Left lobe of liver (tissue), 2 donors: ENCODE results near the gene TRMT10C. TPM values are rescaled to one million over a fixed set of nuclear protein-coding genes. Genes with fewer than 3 reads are reported as not detected.
"Not testable (repeated sequence)": the region's sequence is repeated elsewhere in the genome, so short reads cannot be mapped to it uniquely, and the experiment has no call there.

Experiments used
- ATAC-seq: fragments of 200-7000 bp; cut with Tn5 transposase; one replicate; pipeline ENCODE4 v1.9.1; 2020; ENCODE audit warnings: mild to moderate bottlenecking, moderate library complexity
- DNase-seq: peaks from one replicate; pipeline ENCODE4 v3.0.0-alpha.2; 2020; ENCODE audit warnings: low spot score
- total RNA-seq: library from RNA; stranded (reverse); gene quantifications from one replicate; pipeline ENCODE4 v1.2.1, GENCODE V29; 2021
- donor health status: DM: no; HTN: no; CAD: no; lungs with moderate emphysema.
- donor health status: DM: no; HTN: yes; CAD: no.

TRMT10C gene
- total RNA-seq, 1 donor from 2014 or later: 9.1 TPM

DNA sequence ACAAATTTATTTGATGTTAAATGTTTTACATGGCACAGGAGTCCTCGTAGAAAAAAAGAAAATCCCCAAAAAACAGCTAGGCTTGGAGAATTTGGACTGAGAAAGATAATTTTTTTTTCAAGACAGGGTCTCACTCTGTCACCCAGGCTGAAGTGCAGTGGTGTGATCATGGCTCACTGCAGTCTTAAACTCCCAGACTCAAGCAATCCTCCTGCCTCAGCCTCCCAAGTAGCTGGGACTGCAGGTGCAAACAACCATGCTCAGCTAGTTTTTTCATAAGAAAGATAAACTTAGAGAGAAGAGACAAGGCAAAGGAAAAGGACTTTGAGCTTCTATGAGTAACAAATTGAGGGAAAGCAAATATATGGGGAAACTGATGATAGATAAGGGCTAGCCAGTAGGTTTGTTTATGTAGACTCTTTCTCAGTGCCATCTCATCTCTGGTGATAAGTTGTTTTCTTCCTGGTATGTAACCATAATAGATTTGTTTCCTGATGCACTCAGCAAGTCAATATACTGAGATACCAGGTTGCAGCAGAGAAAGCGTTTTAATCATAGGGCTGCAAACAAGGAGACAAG is 13.1 kb upstream of the TRMT10C start:
- ATAC-seq: no peak

DNA sequence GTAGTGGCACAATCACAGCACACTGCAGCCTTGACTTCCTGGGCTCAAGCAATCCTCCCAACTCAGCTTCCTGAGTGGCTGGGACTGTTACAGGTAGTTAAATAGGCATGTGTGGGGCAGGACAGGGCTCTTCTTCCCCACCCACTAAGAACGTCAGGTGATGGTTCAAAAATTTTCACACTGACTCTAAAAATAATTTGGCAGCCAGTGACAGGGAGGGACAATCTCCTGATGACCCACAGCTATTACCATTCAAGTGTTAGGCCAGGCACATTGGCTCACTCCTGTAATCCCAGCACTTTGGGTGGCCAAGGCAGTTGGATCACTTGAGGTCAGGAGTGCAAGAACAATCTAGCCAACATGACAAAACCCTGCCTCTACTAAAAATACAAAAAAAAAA is 12.2 kb upstream of the TRMT10C start:
- ATAC-seq: no peak
- no peak for DNase-seq

More for the DNA sequence above, 13.1 kb upstream of the TRMT10C start:
- DNase-seq: no peak

DNA sequence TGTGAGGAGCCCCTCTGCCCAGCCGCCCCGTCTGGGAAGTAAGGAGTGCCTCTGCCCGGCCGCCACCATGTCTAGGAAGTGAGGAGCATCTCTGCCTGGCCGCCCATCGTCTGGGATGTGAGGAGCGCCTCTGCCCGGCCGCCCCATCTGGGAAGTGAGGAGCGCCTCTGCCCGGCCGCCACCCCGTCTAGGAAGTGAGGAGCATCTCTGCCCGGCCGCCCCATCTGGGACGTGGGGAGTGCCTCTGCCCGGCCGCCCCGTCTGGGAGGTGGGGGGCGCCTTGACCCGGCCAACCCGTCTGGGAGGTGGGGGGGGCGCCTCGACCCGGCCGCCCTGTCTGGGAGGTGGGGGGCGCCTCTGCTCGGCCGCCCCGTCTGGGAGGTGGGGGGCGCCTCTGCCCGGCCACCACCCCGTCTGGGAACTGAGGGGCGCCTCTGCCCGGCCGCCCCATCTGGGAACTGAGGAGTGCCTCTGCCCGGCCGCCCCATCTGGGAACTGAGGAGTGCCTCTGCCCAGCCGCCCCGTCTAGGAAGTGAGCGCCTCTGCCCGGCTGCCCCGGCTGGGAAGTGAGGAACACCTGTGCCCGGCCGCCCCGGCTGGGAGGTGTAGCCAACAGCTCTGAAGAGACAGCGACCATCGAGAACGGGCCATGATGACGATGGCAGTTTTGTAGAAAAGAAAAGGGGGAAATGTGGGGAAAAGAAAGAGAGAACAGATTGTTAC is 10.1 kb upstream of the TRMT10C start:
- not testable (repeated sequence) for DNase-seq, ATAC-seq

DNA sequence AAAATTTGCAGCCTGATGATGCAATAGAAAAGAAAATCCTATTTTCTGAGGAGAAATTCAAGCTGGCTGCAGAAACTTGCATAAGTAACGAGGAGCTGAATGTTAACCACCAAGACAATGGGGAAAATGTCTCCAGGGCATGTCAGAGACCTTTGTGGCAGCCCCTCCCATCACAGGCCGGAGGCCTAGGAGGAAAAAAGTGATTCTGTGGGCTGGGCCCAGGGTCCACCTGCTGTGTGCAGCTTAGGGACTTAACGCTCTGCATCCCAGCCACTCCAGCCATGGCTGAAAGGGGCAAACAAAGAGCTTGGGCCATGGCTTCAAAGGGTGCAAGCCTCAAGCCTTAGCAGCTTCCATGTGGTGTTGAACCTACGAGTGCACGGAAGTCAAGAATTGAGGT is 8.3 kb upstream of the TRMT10C start:
- ATAC-seq, DNase-seq: not testable (repeated sequence)

DNA sequence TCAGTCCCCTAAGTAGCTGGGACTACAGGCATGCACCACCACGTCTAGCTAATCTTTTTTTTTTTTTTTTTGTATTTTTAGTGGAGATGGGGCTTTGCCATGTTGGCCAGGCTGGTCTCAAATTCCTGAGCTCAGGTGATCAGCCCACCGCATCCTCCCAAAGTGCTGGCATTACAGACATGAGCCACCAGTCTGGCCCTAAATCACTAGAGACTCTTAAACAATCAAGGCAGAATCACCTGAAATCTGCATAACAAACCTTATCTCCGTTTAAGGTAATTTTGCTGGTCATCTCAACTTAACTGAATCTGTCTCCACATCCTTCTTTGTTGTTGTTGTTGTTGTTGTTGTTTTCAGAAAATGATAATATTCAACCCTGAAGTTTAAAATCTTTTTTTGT is 5.6 kb upstream of the TRMT10C start:
- DNase-seq (no peak), ATAC-seq (no peak)

DNA sequence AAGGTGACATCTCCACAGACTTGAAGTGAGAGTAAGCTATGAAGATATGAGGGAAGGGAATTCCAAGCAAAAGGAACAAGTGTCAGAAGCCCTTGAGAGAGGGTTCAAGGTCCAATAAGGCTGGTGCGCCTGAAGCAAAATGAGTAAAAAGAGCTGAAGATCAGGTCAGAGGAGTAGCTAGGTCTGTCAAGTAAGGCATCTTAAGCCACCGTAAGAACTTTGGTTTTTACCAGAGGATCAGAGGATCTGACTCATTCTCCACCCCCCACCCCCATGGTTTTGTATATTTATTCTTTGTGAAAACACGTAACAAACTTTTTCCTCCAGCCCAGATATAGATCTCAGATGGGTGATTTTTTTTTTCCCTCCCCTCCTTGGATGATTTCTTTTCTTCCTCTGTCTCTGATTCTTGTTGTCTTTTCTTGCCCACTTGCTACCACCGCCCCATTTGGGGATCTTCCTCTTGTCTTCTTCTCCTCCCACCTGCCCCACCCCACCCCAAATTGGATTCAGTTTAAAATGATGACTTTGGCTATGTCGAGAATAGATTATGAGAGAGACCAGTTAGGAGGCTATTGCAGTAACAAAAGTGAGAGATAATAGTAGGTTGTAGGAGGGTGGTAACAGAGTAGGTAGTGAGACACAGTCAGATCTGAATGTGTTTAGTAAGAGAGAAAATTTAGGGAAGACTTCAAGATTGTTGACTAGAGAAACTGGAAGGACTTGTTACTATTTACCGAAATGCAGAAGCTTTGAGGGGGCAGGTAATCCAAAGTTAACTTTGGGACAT is 6.1 kb downstream of the TRMT10C start:
- no peak for ATAC-seq
- DNase-seq: no peak

DNA sequence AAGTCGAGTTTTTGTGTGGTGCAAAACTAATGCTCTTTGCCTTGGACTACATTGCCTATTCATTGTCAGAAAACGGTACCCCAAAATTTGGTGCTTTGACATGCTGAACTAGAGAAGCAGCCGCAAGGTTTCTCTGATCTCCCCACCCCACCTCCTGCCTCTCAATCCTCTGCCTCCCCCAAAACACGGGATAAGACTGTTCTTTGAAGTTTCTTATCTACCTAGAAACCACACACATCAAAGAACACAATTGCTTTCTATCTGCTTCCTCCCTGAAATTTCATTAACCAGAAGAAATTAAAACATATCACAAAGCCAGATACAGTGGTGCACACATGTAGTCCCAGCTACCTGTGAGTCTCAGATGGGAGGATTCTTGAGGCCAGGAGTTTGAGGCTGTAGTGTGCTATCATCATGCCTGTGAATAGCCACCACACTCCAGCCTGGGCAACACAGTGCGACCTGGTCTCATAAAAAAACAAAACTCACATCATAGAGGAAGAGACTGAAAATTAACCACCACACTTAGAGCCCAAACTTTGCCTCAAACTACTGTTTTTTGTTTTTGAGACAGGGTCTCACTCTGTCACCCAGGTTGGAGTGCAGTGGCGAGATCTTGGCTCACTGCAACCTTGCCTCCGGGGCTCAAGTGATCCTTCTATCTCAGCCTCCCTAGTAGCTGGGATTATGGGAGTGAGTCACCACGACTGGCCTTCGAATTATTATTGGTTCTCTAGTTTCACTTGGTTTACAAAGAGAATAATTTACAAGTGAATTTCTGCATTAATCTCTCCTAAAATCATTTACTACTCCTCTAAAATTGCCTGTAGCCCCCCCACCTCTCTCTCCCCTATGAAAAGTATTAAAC is 9.6 kb downstream of the TRMT10C start:
- DNase-seq: no peak
- ATAC-seq: no peak

DNA sequence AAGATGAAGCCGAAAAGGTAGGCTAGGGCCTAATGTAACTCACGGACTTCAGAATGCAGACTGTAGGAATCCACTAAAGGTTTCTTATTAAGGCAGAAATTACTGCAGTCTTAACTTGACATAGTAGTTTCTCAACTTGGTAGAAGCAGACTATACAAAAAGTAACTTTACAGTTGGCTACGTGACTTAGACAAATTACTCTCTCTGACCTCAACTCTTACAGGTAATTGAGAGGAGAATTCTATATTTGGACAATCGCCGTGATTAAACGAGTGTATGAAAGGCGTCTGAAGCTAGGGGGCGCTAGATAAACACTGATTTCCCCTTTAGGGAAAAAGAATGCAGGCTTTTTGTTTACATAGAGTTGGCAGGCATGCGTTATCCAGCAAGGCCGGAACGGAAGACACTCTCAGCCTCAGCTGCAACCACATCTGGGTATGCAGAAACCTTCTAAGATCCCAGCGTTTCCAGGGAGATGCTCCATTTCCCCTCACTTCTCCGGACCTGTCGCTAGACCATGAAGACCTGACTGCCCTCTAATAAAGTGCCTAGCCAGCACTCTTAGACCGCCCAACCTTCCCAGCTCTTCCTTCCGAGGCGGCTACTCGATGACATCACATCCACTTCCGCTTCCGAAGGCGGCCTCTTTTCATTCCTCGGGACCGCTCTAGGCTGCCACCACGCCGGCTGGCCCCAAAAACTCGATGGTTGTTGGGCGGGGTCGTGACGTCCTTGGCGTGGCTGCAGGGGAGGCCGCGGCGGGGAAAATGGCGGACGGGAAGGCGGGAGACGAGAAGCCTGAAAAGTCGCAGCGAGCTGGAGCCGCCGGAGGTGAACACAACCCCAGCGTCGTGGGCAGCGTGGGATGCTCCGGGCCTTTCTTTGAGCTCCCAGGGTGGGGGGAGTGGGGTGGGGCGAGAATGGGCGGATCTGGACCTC is 12.1 kb downstream of the TRMT10C start, which contains the start of gene PCNP:
Gene PCNP, plus strand, starts transcription at position 732 of the 939 bp plus-strand sequence. Its CDS starts 36 bp downstream, at position 768.
- DNase-seq (peak; percentile 99), ATAC-seq (peak; percentile 91)

DNA sequence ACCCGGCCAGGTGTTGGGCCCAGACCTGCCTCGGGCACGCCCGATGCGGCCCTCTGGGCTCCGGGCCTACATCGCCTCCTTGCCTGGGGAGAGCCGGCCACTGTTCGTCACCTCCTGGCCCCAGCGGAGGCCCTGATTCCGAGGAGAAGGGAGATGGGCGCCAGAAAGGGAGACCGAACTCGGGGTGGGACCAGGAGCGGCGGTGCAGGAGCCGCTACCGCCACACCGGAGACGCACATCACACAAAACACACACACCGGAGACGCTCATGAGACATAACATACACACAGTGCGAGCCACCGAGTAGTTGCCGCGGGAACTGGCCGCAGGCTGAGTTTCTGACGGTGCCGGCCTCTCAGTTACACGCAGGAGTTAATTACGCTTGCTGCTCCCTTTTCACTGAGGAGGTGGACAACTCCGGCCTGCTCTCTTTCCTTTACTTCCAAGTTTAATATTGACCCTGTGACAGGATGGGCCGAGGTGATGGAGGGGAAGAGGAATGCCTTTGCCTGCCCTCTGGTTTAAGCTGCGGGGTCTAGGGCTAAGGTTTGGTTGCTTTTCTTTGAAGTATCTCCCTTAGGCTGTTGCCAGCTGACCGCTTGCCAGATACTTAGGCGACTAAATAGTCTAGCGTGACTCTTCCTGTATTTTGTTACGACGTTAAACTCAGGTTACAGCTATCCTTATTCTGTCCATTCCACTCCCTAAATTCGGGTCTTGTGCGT is 12.9 kb downstream of the TRMT10C start:
- ATAC-seq (peak; percentile 70), DNase-seq (peak; percentile 65)

DNA sequence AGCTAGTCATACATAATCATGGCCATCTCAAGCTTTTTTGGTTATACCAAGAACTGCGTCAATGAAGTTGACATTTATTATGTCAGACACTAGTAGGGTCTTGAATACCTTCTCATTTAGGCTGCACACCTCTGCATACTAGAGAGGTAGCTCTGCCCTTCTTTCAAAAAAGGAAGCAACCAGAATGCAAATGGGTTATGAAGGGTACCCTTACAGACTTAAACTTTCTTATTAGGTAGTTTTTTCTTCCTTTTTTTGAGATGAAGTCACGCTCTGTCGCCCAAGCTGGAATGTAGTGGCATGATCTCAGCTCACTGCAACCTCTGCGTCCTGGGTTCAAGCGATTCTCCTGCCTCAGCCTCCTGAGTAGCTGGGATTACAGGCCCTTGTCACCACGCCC is 15.6 kb downstream of the TRMT10C start:
- DNase-seq (no peak), ATAC-seq (no peak)

DNA sequence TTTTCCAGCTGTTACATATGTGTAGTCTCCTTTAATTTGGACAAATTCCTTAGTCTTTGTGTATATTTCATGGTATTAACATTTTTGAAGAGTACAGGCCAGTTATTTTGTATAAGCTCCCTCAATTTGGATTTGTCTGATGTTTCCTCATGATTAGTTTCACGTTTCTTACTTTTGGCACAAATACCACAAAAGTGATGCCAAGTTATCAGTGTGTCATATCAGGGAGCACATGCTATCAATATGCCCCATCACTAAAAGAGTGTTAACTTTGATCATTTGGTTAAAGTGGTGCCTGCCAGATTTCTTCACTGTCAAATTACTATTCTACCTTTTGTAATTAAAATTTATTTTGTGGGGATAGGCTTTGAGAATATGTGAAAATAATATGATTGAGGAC is 26.9 kb downstream of the TRMT10C start:
- no peak for DNase-seq

DNA sequence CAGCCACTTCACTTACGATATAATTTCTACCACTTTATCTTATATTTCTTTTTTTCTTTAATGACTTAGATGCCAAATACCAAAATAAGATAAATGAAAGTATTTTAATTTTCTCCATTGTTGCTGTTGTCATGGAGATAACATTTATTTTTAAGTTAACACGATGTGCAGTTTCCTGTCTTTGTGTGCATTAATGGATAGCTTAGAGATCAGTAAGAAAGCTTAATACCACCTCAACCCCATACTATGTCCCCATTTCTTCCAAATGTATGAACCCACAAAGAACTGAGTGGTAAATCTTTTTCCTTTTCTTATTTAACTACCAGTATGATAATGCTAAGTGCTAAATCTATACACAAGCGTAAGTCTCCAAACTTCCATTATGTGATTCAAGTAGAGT is 29.4 kb downstream of the TRMT10C start:
- DNase-seq (no peak), ATAC-seq (no peak)

More for the DNA sequence above, 26.9 kb downstream of the TRMT10C start:
- no peak for ATAC-seq

DNA sequence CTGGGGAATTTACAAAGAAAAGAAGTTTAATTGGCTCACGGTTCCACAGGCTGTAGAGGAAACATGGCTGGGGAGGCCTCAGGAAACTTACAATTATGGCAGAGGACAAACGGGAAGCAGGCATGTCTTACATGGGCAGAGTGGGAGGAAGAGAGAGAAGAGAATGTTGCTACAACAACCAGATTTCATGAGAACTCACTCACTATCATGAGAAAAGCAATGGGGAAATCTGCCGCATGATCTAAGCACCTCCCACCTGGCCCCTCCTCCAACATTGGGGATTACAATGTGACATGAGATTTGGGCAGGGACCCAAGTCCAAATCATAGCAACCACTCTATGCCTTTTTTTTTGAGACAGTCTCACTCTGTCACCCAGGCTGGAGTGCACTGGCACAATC is 41.1 kb downstream of the TRMT10C start:
- ATAC-seq (no peak), DNase-seq (no peak)

DNA sequence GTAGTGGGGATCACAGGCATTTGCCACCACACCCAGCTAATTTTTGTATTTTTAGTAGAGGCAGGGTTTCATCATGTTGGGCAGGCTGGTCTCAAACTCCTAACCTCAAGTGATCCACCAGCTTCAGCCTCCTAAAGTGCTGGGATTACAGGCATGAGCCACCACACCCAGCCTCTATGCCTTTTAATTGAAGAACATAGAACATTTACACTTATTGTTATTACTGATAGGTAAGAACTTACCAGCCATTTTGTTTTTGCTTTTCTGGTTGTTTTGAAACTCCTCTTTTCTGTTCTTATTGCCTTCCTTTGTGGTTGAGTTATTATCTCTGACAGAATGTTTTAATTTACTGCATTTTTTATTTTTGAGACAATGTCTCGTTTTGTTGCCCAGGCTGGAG is 41.5 kb downstream of the TRMT10C start:
- ATAC-seq (no peak), DNase-seq (no peak)

DNA sequence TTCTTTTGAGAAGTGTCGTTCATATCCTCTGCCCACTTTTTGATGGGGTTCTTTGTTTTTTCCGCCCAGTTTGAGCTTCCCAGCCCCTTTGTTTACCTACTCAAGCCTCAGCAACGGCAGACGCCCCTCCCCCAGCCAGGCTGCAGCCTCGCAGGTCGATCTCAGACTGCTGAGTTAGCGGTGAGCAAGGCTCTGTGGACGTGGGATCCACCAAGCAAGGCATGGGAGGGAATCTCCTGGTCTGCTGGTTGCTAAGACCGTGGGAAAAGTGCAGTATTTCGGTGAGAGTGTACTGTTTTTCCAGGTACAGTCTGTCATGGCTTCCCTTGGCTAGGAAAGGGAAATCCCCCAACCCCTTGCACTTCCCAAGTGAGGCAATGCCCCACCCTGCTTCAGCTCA is 43.7 kb downstream of the TRMT10C start:
- ATAC-seq, DNase-seq: not testable (repeated sequence)

DNA sequence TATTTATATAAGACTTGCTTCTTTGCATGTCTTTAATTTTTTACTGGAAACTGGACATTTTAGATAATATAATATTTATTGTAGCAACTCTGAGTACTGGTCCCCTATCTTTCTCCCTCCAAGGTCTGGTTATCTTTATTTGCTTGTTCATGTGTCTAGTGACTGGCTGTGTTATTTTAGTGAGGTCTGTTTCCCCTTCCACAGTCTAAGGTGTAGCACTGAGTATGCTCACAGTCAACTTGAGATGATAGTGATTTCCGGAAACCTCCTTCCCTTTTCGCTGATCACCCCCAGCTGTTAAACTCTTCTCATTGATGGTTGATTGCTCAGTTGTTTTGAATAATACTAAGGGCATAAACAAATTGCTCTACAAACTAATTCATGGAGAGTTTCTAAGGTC is 49.4 kb downstream of the TRMT10C start:
- ATAC-seq (no peak), DNase-seq (no peak)

DNA sequence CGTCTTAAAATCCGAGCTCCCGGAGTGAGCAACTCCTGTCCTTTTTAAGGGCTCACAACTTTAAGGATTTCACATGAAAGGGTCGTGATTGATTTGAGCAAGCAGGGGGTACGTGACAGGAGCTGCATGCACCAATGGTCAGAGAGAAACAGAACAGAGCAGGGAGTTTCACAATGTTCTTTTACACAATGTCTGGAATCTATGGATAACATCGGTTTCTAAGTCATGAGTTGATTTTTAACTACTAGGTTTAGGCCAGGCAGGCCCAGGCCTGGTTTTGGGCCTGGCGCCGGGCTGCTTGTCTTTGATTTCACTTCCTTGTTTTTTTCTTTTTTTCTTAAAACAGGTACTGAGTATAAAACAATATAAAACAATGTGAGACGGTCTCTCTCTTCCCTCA is 51.3 kb downstream of the TRMT10C start:
- ATAC-seq, DNase-seq: not testable (repeated sequence)

DNA sequence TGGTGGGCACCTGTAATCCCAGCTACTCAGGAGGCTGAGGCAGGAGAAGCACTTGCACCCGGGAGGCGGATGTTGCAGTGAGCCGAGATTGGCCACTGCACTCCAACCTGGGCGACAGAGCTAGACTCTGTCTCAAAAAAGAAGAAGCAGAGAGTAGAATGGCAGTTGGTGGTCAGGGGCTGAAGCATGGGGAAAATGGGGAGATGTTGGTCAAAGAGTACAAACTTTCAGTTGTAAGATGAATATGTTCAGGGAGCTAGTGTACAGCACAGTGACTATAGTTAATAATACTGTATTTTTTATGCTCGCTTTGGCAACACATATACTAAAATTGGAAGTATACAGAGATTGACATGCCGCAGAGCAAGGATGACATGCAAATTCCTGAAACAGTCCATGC is 53.9 kb downstream of the TRMT10C start:
- ATAC-seq: no peak
- no peak for DNase-seq
